Common myeloid progenitor, CD34-positive (primary cell): ENCODE measurements around the gene OR56A3.

Source experiments
- CTCF ChIA-PET: fragments of 350-600 bp; sonication (Branson Sonifier 250); formaldehyde crosslinking; loops from one replicate; lab custom pipeline; 2021; ENCODE audit warnings: antibody characterized with exemption; lab: Charles Lee
- POLR2A ChIA-PET: fragments of 350-600 bp; sonication (Branson Sonifier 250); formaldehyde crosslinking; loops from one replicate; lab custom pipeline; 2021; ENCODE audit warnings: antibody characterized with exemption; lab: Charles Lee
- DNase-seq, 3 donors: peaks; one replicate each; pipeline versions ENCODE4 v3.0.0 to v3.0.0-alpha.2; 2013
- H3K27ac ChIP-seq, 2 experiments: 1 replicate in 1 of 2; 2 replicates in 1 of 2; pipeline ENCODE4 v1.7.0; 2013; ENCODE audit warnings: inconsistent platforms in 2 of 2, low read length in 2 of 2, mild to moderate bottlenecking in 2 of 2, low read depth in 1 of 2, moderate library complexity in 1 of 2; ENCODE audit not compliant: severe bottlenecking in 2 of 2, insufficient read depth in 1 of 2, poor library complexity in 1 of 2
- H3K27me3 ChIP-seq, 5 experiments: replicated peaks in 2 of 5; 1 replicate in 3 of 5; 2 replicates in 2 of 5; pipeline versions ENCODE4 v1.6.1 to v1.7.0; 2013; ENCODE audit warnings: low read length in 4 of 5, mild to moderate bottlenecking in 2 of 5, moderate library complexity in 2 of 5, inconsistent platforms in 1 of 5; ENCODE audit not compliant: insufficient read depth in 5 of 5, control insufficient read depth in 4 of 5
- H3K36me3 ChIP-seq, 4 experiments: 1 replicate in 2 of 4; 2 replicates in 2 of 4; pipeline versions ENCODE4 v1.6.1 to v1.7.0; 2013; ENCODE audit warnings: low read length in 3 of 4, control low read depth in 1 of 4, mild to moderate bottlenecking in 1 of 4; ENCODE audit not compliant: control insufficient read depth in 4 of 4, insufficient read depth in 4 of 4
- H3K4me1 ChIP-seq, 4 experiments: 1 replicate in 3 of 4; 2 replicates in 1 of 4; pipeline versions ENCODE4 v1.6.1 to v1.7.1; 2013; ENCODE audit warnings: low read length in 3 of 4, mild to moderate bottlenecking in 3 of 4, control low read depth in 1 of 4, inconsistent platforms in 1 of 4, moderate library complexity in 1 of 4; ENCODE audit not compliant: control insufficient read depth in 4 of 4, insufficient read depth in 4 of 4; ENCODE audit errors: control extremely low read depth in 1 of 4
- H3K4me3 ChIP-seq, 7 experiments: 1 replicate in 4 of 7; 2 replicates in 3 of 7; pipeline versions ENCODE4 v1.5.1 to v1.7.0; 2013; ENCODE audit warnings: mild to moderate bottlenecking in 7 of 7, low read length in 6 of 7, moderate library complexity in 6 of 7, inconsistent platforms in 2 of 7, low read depth in 2 of 7, control low read depth in 1 of 7; ENCODE audit not compliant: insufficient read depth in 4 of 7, control insufficient read depth in 1 of 7; ENCODE audit errors: extremely low read depth in 1 of 7
- H3K9me3 ChIP-seq, 5 experiments: 1 replicate in 4 of 5; 2 replicates in 1 of 5; pipeline versions ENCODE4 v1.6.1 to v1.7.1; 2013; ENCODE audit warnings: low read length in 4 of 5, mild to moderate bottlenecking in 2 of 5, inconsistent platforms in 1 of 5, low read depth in 1 of 5, moderate library complexity in 1 of 5; ENCODE audit not compliant: control insufficient read depth in 4 of 5, insufficient read depth in 2 of 5; ENCODE audit errors: control extremely low read depth in 1 of 5
- WGBS: methylation state at CpG from one replicate; pipeline ENCODE4 v1.1.5; 2013; ENCODE audit not compliant: insufficient coverage; 5-methylcytosine and 5-hydroxymethylcytosine counted together

The OR56A3 gene

DNA sequence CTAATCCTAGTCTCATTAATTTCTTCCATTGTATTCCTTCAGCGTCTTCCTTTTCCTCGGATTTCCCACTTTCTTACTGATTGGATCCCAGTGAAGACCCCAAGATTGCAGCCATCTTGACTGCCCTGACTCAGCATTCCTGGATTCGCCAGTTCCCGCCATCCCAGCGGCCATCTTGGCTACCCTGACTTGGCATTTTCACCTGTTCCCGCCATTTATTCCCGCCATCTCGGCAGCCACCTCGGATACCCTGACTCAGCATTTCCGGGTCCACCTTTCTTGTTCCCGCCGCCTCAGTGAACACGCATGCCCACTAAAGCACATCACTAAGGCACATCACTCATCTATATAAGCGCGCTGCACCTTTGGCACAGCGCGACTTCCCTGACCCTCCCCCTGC is 13.8 kb upstream of the OR56A3 start:
- ChIA-PET CTCF (no interaction called here), POLR2A (no interaction called here)
- H3K4me1 ChIP-seq = no peaks in the 10 kb centered on the region
- H3K27me3 ChIP-seq = no peaks in the 10 kb centered on the region
- H3K27ac ChIP-seq = no peak overlapping the region
- WGBS = 97% methylated on average over 17 of the region's 17 CpGs
- H3K4me3 ChIP-seq = no peak overlapping the region
- no peak for DNase-seq
- H3K9me3 ChIP-seq = peaks cover 0 to 12% (median 0%) of the 10 kb centered on the region in 5 experiments
- no peaks in the 10 kb centered on the region for H3K36me3 ChIP-seq

GRCh38 chr11:5928811-5929210 is 13.2 kb upstream of the OR56A3 start:
- Histone ChIP-seq H3K36me3 (no peaks in the 10 kb centered on the region), H3K27me3 (no peaks in the 10 kb centered on the region), H3K9me3 (peaks cover 0 to 10% (median 0%) of the 10 kb centered on the region in 5 experiments), H3K27ac (no peak overlapping the region), H3K4me1 (no peaks in the 10 kb centered on the region), H3K4me3 (no peak overlapping the region)
- DNase-seq = no peak
- CTCF ChIA-PET = no interaction called here
- POLR2A ChIA-PET = no interaction called here
- 96% methylated on average over 14 of the region's 15 CpGs for WGBS

DNA sequence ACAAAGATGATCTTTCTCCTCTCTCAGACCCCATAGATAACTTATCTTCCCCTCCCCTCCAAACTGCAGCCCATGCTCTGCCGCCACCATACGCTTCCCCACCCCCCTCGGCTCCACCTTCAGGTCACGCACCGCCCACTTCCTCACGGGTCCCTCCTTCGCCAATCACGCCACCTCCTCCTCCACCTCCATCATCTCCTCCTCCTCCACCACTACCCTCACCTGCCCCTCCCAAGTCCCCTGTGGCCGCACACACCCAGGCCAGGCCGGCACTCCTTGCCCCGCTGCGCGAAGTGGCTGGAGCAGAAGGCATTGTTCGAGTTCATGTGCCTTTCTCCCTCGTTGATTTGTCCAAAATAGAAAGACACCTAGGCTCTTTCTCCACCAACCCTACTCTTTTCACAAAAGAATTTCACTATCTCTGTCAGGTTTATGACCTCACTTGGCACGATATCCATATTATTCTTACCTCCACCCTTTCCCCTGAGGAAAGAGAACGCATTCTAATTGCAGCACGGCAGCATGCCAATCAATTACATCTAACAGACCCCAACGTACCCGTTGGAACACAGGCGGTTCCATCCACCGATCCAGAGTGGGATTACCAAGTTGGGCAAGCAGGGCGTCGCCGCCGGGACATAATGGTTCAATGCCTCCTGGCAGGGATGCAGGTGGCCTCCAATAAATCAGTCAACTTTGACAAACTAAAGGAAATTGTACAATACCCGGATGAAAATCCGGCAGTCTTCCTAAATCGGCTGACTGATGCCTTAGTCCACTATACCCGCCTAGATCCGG is 12.3 kb upstream of the OR56A3 start:
- H3K36me3 ChIP-seq = no peaks in the 10 kb centered on the region
- peaks cover 0 to 7% (median 0%) of the 10 kb centered on the region in 5 experiments for H3K9me3 ChIP-seq
- no peak for DNase-seq
- POLR2A ChIA-PET = no interaction called here
- H3K4me1 ChIP-seq = no peaks in the 10 kb centered on the region
- H3K27me3 ChIP-seq = no peaks in the 10 kb centered on the region
- H3K27ac ChIP-seq = no peak overlapping the region
- H3K4me3 ChIP-seq = no peak overlapping the region
- CTCF ChIA-PET = no interaction called here
- 90% methylated on average over 29 of the region's 31 CpGs for WGBS

DNA sequence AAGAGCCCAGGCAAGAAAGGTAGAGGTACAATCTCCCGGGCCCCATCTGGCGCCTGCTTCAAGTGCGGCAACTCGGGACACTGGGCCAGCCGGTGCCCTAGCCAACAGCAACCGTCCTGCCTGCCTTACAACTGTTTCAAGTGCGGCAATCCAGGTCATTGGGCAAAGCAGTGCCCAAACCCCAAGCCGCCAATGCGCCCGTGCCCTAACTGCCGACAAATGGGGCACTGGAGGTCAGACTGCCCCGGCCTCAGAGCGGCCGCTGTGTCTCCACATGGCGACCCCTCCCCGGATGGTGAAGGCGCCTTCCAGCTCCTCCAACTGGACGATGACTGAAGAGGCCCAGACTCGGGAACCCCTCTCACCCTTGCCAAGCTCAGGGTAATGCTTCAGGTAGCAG is 11.4 kb upstream of the OR56A3 start:
- Histone ChIP-seq H3K4me3 (no peak overlapping the region), H3K4me1 (no peaks in the 10 kb centered on the region), H3K27me3 (no peaks in the 10 kb centered on the region), H3K9me3 (peaks cover 0 to 7% (median 0%) of the 10 kb centered on the region in 5 experiments), H3K27ac (no peak overlapping the region), H3K36me3 (no peaks in the 10 kb centered on the region)
- ChIA-PET POLR2A (no interaction called here), CTCF (no interaction called here)
- DNase-seq = no peak
- WGBS = 90% methylated on average over 19 of the region's 19 CpGs

DNA sequence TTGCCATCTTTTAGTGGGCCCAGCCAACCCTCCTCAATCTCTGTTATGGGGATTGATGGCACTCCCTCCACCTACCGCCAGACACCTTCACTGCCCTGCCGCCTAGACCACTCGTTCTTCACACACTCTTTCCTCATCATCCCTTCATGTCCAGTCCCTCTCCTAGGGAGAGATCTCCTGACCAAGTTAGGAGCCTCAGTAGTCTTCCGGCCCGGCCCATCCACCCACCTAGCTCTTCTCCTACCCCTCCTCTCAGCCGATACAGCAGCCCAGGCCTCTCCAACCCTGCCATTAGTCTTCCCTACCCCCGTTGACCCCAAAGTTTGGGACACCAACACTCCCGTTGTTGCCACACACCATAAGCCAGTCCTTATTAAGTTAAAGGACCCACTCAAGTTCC is 11.0 kb upstream of the OR56A3 start:
- Histone ChIP-seq H3K4me3 (no peak overlapping the region), H3K27ac (no peak overlapping the region), H3K4me1 (no peaks in the 10 kb centered on the region), H3K36me3 (no peaks in the 10 kb centered on the region), H3K27me3 (no peaks in the 10 kb centered on the region), H3K9me3 (peaks cover 0 to 7% (median 0%) of the 10 kb centered on the region in 5 experiments)
- POLR2A ChIA-PET = no interaction called here
- 95% methylated on average over 8 of the region's 8 CpGs for WGBS
- DNase-seq = no peak
- CTCF ChIA-PET = no interaction called here

DNA sequence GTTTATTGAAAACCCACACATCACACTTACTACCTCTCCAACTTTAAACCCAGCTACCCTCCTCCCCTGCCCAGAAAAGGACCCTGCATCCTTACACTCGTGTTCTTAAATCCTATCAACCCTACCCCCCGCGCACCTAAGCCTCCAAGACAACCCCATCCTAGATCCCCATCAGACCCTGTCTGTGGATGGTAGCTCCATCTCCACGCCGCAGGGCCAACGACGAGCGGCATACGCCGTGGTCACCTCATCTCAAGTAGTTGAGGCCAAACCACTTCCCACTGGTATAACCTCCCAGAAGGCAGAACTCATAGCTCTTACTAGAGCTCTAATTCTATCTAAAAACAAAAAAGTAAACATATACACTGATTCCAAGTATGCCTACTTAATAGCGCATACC is 9.4 kb upstream of the OR56A3 start:
- H3K27me3 ChIP-seq = no peaks in the 10 kb centered on the region
- no peaks in the 10 kb centered on the region for H3K36me3 ChIP-seq
- 100% methylated on average over 6 of the region's 11 CpGs for WGBS
- ChIA-PET POLR2A (no interaction called here), CTCF (no interaction called here)
- H3K9me3 ChIP-seq = peaks cover 0 to 9% (median 1%) of the 10 kb centered on the region in 5 experiments
- no peak overlapping the region for H3K27ac ChIP-seq
- no peaks in the 10 kb centered on the region for H3K4me1 ChIP-seq
- no peak for DNase-seq
- H3K4me3 ChIP-seq = no peak overlapping the region

GRCh38 chr11:5933116-5933515 is 8.9 kb upstream of the OR56A3 start:
- 96% methylated on average over 7 of the region's 10 CpGs for WGBS
- CTCF ChIA-PET = no interaction called here

More at GRCh38 chr11:5933116-5933515, 8.9 kb upstream of the OR56A3 start:
- no peak overlapping the region for H3K27ac ChIP-seq
- no peaks in the 10 kb centered on the region for H3K27me3 ChIP-seq
- POLR2A ChIA-PET = no interaction called here
- no peaks in the 10 kb centered on the region for H3K36me3 ChIP-seq
- no peak for DNase-seq
- peaks cover 0 to 13% (median 4%) of the 10 kb centered on the region in 5 experiments for H3K9me3 ChIP-seq
- no peak overlapping the region for H3K4me3 ChIP-seq
- no peaks in the 10 kb centered on the region for H3K4me1 ChIP-seq
